Prostate gland (tissue), 2 donors: ENCODE data around the gene TMEM120B. TPM values are rescaled to one million over a fixed set of nuclear protein-coding genes. Genes with fewer than 3 reads are reported as not detected.

Source experiments
- DNase-seq: peaks from one replicate; pipeline ENCODE4 v3.0.0-alpha.2; 2019; ENCODE audit warnings: low spot score
- H3K27ac ChIP-seq, 2 donors: fragments of 200-600 bp; sonication (generic); 2 replicates each; pipeline ENCODE4 v1.5.1; 2017 to 2019
- H3K27me3 ChIP-seq: fragments of 200-600 bp; sonication (generic); replicated peaks from 2 replicates; pipeline ENCODE4 v1.5.1; 2019; ENCODE audit not compliant: insufficient read depth
- H3K36me3 ChIP-seq, 2 donors: fragments of 200-600 bp; sonication (generic); 1 replicate in 1 of 2; 2 replicates in 1 of 2; pipeline versions ENCODE4 v1.5.1 to v1.8.1; 2017 to 2019
- H3K4me1 ChIP-seq: fragments of 200-600 bp; sonication (generic); replicated peaks from 2 replicates; pipeline ENCODE4 v1.5.1; 2019
- H3K4me3 ChIP-seq, 2 donors: fragments of 200-600 bp; sonication (generic); 2 replicates each; pipeline ENCODE4 v1.5.1; 2017 to 2019
- H3K9me3 ChIP-seq: fragments of 200-600 bp; sonication (generic); 2 replicates; pipeline ENCODE4 v1.5.1; 2017
- POLR2A ChIP-seq: fragments of 450-650 bp; IDR thresholded peaks from one replicate; pipeline ENCODE4 v1.6.1; 2016; ENCODE audit warnings: antibody characterized with exemption, mild to moderate bottlenecking
- POLR2AphosphoS5 ChIP-seq: sonication (generic); formaldehyde crosslinking; IDR thresholded peaks from one replicate; pipeline ENCODE4 v1.6.1; 2017; ENCODE audit warnings: antibody characterized with exemption
- WGBS: methylation state at CpG from one replicate; pipeline ENCODE4 v1.1.5; 2018; 5-methylcytosine and 5-hydroxymethylcytosine counted together
- intact Hi-C: fragments of 100-400 bp; cut with DNase I; formaldehyde crosslinking; loops from one replicate; pipeline ENCODE4 v1.14.2; 2022
- total RNA-seq, 2 donors: library from RNA; depleted of rRNA; stranded (reverse); fragments of >200 nt; gene quantifications; one replicate each; pipeline ENCODE4 v1.1.0, GENCODE V29; 2016
- TF ChIP-seq, protein P1 (sequence below), 4 experiments: fragments of 200-600 bp in 2 of 4; fragments of 450-650 bp in 2 of 4; sonication (generic) in 2 of 4; IDR thresholded peaks; 1 replicate in 3 of 4; 2 replicates in 1 of 4; pipeline ENCODE4 v1.5.1; 2016 to 2019; ENCODE audit warnings: antibody characterized with exemption in 4 of 4, mild to moderate bottlenecking in 2 of 4, moderate library complexity in 2 of 4

The TMEM120B gene
- total RNA-seq, 2 donors from 2014 or later = 9.5 to 12.2 TPM

GRCh38 chr12:121748218-121748570 is 35.6 kb downstream of the TMEM120B start:
- H3K4me1 ChIP-seq = no peaks in the 10 kb centered on the region
- no peaks in the 10 kb centered on the region for H3K9me3 ChIP-seq
- 57% methylated on average over 13 of the region's 13 CpGs for WGBS
- no peak for TF ChIP-seq POLR2A
- TF ChIP-seq, protein P1, sequence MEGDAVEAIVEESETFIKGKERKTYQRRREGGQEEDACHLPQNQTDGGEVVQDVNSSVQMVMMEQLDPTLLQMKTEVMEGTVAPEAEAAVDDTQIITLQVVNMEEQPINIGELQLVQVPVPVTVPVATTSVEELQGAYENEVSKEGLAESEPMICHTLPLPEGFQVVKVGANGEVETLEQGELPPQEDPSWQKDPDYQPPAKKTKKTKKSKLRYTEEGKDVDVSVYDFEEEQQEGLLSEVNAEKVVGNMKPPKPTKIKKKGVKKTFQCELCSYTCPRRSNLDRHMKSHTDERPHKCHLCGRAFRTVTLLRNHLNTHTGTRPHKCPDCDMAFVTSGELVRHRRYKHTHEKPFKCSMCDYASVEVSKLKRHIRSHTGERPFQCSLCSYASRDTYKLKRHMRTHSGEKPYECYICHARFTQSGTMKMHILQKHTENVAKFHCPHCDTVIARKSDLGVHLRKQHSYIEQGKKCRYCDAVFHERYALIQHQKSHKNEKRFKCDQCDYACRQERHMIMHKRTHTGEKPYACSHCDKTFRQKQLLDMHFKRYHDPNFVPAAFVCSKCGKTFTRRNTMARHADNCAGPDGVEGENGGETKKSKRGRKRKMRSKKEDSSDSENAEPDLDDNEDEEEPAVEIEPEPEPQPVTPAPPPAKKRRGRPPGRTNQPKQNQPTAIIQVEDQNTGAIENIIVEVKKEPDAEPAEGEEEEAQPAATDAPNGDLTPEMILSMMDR (IDR thresholded peaks at IDR 0.05) = no peak
- TF ChIP-seq POLR2AphosphoS5 = no peak
- no peak overlapping the region for H3K27ac ChIP-seq
- DNase-seq = no peak
- H3K4me3 ChIP-seq = no peak overlapping the region
- H3K27me3 ChIP-seq = no peaks in the 10 kb centered on the region
- H3K36me3 ChIP-seq = no peaks in the 10 kb centered on the region
- intact Hi-C loops = no loop called here

GRCh38 chr12:121748571-121749265 is 36.2 kb downstream of the TMEM120B start:
- no peak for TF ChIP-seq POLR2AphosphoS5
- no peak for TF ChIP-seq POLR2A
- TF ChIP-seq, protein P1 (IDR thresholded peaks at IDR 0.05) = no peak
- no peaks in the 10 kb centered on the region for H3K36me3 ChIP-seq
- intact Hi-C loops = no loop called here
- no peaks in the 10 kb centered on the region for H3K9me3 ChIP-seq
- H3K27ac ChIP-seq = no peak overlapping the region
- no peaks in the 10 kb centered on the region for H3K4me1 ChIP-seq
- no peak for DNase-seq
- H3K4me3 ChIP-seq = no peak overlapping the region
- 46% methylated on average over 17 of the region's 17 CpGs for WGBS
- H3K27me3 ChIP-seq = no peaks in the 10 kb centered on the region

GRCh38 chr12:121749267-121749666 is 36.7 kb downstream of the TMEM120B start:
- TF ChIP-seq POLR2A = no peak
- TF ChIP-seq, protein P1 (IDR thresholded peaks at IDR 0.05) = no peak
- TF ChIP-seq POLR2AphosphoS5 = no peak
- intact Hi-C loops = no loop called here
- no peaks in the 10 kb centered on the region for H3K36me3 ChIP-seq
- no peak for DNase-seq
- no peak overlapping the region for H3K4me3 ChIP-seq
- peaks cover 3% of the 10 kb centered on the region for H3K4me1 ChIP-seq
- 87% methylated on average over 10 of the region's 10 CpGs for WGBS
- H3K27me3 ChIP-seq = no peaks in the 10 kb centered on the region
- H3K27ac ChIP-seq = no peak overlapping the region
- no peaks in the 10 kb centered on the region for H3K9me3 ChIP-seq

- DNase-seq = no peak
- H3K27ac ChIP-seq = no peak overlapping the region
- 0% methylated on average over 1 of the region's 1 CpG for WGBS
- TF ChIP-seq POLR2A (no peak), POLR2AphosphoS5 (no peak)
- TF ChIP-seq, protein P1 (IDR thresholded peaks at IDR 0.05) = no peak
- intact Hi-C loops = no loop called here
- H3K27me3 ChIP-seq = no peaks in the 10 kb centered on the region
- peaks cover 6% of the 10 kb centered on the region for H3K4me1 ChIP-seq
- no peaks in the 10 kb centered on the region for H3K36me3 ChIP-seq
- no peak overlapping the region for H3K4me3 ChIP-seq
- no peaks in the 10 kb centered on the region for H3K9me3 ChIP-seq
Measured at GRCh38 chr12:121750507-121750955, 38.0 kb downstream of the TMEM120B start.

DNA sequence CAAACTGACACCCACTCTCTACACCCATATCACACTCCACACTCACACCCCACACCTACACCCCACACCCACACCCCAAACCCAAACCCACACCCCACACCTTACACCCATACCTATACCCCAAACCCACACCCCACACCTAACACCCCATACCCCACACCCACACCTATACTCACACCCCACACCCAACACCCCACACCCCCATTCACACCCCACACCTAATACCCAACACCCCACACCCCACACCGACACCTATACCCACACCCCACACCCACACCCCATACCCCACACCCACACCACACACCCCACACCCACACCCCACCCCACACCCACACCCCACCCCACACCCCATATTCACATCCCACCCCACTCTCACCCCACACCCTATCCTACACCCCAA is 38.5 kb downstream of the TMEM120B start:
- WGBS = 96% methylated on average over 1 of the region's 1 CpG
- intact Hi-C loops = no loop called here
- Histone ChIP-seq H3K36me3 (no peaks in the 10 kb centered on the region), H3K27me3 (no peaks in the 10 kb centered on the region), H3K27ac (no peak overlapping the region), H3K4me3 (no peak overlapping the region), H3K9me3 (no peaks in the 10 kb centered on the region), H3K4me1 (peaks cover 6% of the 10 kb centered on the region)
- no peak for DNase-seq
- TF ChIP-seq POLR2AphosphoS5 = no peak
- TF ChIP-seq, protein P1 (IDR thresholded peaks at IDR 0.05) = no peak
- no peak for TF ChIP-seq POLR2A
